Peyer's patch (tissue), 4 donors: ENCODE results near the gene SMIM1.

Experiments used
- CTCF ChIP-seq, 6 experiments: fragments of 450-650 bp in 4 of 6; fragments of 200-600 bp in 2 of 6; sonication (generic) in 1 of 6; IDR thresholded peaks; one replicate each; pipeline ENCODE4 v1.5.1; 2017 to 2019; ENCODE audit warnings: antibody characterized with exemption in 6 of 6, mild to moderate bottlenecking in 3 of 6, moderate library complexity in 1 of 6
- POLR2A ChIP-seq, 2 donors: fragments of 450-650 bp; IDR thresholded peaks; one replicate each; pipeline ENCODE4 v1.5.1; 2017; ENCODE audit warnings: antibody characterized with exemption in 2 of 2, mild to moderate bottlenecking in 2 of 2, moderate library complexity in 2 of 2

GRCh38 chr1:3807769-3808168 is 35.2 kb downstream of the SMIM1 start:
- TF ChIP-seq POLR2A (IDR thresholded peaks at IDR 0.05) (no peak), CTCF (IDR thresholded peaks at IDR 0.05) (no peak)
